SK-N-SH (cell line): ENCODE results near the gene PRDM7.

Source experiments
- CHD2 ChIP-seq: fragments of 150-350 bp; IDR thresholded peaks from 2 replicates; pipeline ENCODE4 v1.6.1; 2018; ENCODE audit warnings: low read length; ENCODE audit not compliant: partially characterized antibody
- CTCF ChIP-seq: fragments of 200-600 bp; sonication (generic); IDR thresholded peaks from 2 replicates; pipeline ENCODE4 v1.6.1; 2017; ENCODE audit warnings: antibody characterized with exemption, mild to moderate bottlenecking, moderate library complexity
- EP300 ChIP-seq, 2 experiments: IDR thresholded peaks; 2 replicates each; pipeline versions ENCODE4 v1.4.0 to v1.6.1; 2012; ENCODE audit warnings: borderline replicate concordance in 1 of 2, low read depth in 1 of 2, low read length in 1 of 2
- JUND ChIP-seq: IDR thresholded peaks from 2 replicates; pipeline ENCODE4 v1.4.0; 2012
- MAX ChIP-seq: IDR thresholded peaks from 2 replicates; pipeline ENCODE4 v1.4.0; 2012; ENCODE audit warnings: low read depth
- MXI1 ChIP-seq: IDR thresholded peaks from 2 replicates; pipeline ENCODE4 v1.6.1; 2012; ENCODE audit warnings: mild to moderate bottlenecking, low read depth, low read length, improper control_type of control experiment
- NRF1 ChIP-seq: IDR thresholded peaks from 2 replicates; pipeline ENCODE4 v1.6.1; 2012; ENCODE audit warnings: low read depth, mild to moderate bottlenecking, low read length
- POLR2AphosphoS5 ChIP-seq: IDR thresholded peaks from 2 replicates; pipeline ENCODE4 v1.6.1; 2012; ENCODE audit warnings: low read depth, low read length
- REST ChIP-seq: IDR thresholded peaks from 2 replicates; pipeline ENCODE4 v1.6.1; 2012; ENCODE audit warnings: mild to moderate bottlenecking, low read depth, low read length, moderate library complexity
- SIN3A ChIP-seq: IDR thresholded peaks from 2 replicates; pipeline ENCODE4 v1.6.1; 2012; ENCODE audit warnings: low read depth, mild to moderate bottlenecking, low read length, moderate library complexity, borderline replicate concordance
- SMC3 ChIP-seq: IDR thresholded peaks from 2 replicates; pipeline ENCODE4 v1.6.1; 2012; ENCODE audit warnings: low read depth, low read length, improper control_type of control experiment
- TAF1 ChIP-seq: IDR thresholded peaks from 2 replicates; pipeline ENCODE4 v1.6.1; 2012; ENCODE audit warnings: low read depth, mild to moderate bottlenecking, low read length, moderate library complexity, borderline replicate concordance
- TCF12 ChIP-seq: IDR thresholded peaks from 2 replicates; pipeline ENCODE4 v1.4.0; 2012

- TF ChIP-seq EP300 (IDR thresholded peaks at IDR 0.05; ENCODE audit: borderline replicate concordance in 1 of 2, low read depth in 1 of 2, low read length in 1 of 2) (no peak), MAX (no peak), CTCF (no peak), SIN3A (no peak), NRF1 (no peak), REST (no peak), POLR2AphosphoS5 (no peak), CHD2 (no peak), TAF1 (no peak), TCF12 (no peak), MXI1 (no peak), SMC3 (no peak), JUND (no peak)
Observed at GRCh38 chr16:90007015-90007414, 70.1 kb downstream of the PRDM7 start.
